ENCODE data around the gene EPHB3. TPM values are rescaled to one million over a fixed set of nuclear protein-coding genes. Genes with fewer than 3 reads are reported as not detected.

Gene EPHB3
- total RNA-seq, 1 donor from 2014 or later, result 0.07 TPM

GRCh38 chr3:184563941-184564684, 2.5 kb downstream of the EPHB3 start:
- Mint-ChIP-seq H3K27me3 (peaks cover 24% of the 10 kb centered on the region), H3K4me3 (no peak overlapping the region), H3K4me1 (peaks cover 20% of the 10 kb centered on the region), H3K36me3 (ENCODE audit: low read depth) (no peaks in the 10 kb centered on the region), H3K27ac (no peak overlapping the region), H3K9me3 (no peaks in the 10 kb centered on the region)
- CTCF ChIA-PET, result no interaction called here
- intact Hi-C loops (cut with micrococcal nuclease), result no loop called here
- TF ChIP-seq, protein P1, sequence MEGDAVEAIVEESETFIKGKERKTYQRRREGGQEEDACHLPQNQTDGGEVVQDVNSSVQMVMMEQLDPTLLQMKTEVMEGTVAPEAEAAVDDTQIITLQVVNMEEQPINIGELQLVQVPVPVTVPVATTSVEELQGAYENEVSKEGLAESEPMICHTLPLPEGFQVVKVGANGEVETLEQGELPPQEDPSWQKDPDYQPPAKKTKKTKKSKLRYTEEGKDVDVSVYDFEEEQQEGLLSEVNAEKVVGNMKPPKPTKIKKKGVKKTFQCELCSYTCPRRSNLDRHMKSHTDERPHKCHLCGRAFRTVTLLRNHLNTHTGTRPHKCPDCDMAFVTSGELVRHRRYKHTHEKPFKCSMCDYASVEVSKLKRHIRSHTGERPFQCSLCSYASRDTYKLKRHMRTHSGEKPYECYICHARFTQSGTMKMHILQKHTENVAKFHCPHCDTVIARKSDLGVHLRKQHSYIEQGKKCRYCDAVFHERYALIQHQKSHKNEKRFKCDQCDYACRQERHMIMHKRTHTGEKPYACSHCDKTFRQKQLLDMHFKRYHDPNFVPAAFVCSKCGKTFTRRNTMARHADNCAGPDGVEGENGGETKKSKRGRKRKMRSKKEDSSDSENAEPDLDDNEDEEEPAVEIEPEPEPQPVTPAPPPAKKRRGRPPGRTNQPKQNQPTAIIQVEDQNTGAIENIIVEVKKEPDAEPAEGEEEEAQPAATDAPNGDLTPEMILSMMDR (IDR thresholded peaks at IDR 0.05), result no peak
- ATAC-seq (ENCODE audit: low read depth), result no peak
- POLR2A ChIA-PET, result no interaction called here
- DNase-seq, result no peak

GRCh38 chr3:184564685-184565385, 3.2 kb downstream of the EPHB3 start:
- Mint-ChIP-seq H3K36me3 (ENCODE audit: low read depth) (no peaks in the 10 kb centered on the region), H3K4me3 (no peak overlapping the region), H3K27me3 (peaks cover 25% of the 10 kb centered on the region), H3K4me1 (peaks cover 23% of the 10 kb centered on the region), H3K9me3 (no peaks in the 10 kb centered on the region), H3K27ac (no peak overlapping the region)
- DNase-seq (no peak), ATAC-seq (ENCODE audit: low read depth) (no peak)
- intact Hi-C loops (cut with micrococcal nuclease), result no loop called here
- ChIA-PET POLR2A (no interaction called here), CTCF (no interaction called here)
- TF ChIP-seq, protein P1 (IDR thresholded peaks at IDR 0.05), result no peak

DNA sequence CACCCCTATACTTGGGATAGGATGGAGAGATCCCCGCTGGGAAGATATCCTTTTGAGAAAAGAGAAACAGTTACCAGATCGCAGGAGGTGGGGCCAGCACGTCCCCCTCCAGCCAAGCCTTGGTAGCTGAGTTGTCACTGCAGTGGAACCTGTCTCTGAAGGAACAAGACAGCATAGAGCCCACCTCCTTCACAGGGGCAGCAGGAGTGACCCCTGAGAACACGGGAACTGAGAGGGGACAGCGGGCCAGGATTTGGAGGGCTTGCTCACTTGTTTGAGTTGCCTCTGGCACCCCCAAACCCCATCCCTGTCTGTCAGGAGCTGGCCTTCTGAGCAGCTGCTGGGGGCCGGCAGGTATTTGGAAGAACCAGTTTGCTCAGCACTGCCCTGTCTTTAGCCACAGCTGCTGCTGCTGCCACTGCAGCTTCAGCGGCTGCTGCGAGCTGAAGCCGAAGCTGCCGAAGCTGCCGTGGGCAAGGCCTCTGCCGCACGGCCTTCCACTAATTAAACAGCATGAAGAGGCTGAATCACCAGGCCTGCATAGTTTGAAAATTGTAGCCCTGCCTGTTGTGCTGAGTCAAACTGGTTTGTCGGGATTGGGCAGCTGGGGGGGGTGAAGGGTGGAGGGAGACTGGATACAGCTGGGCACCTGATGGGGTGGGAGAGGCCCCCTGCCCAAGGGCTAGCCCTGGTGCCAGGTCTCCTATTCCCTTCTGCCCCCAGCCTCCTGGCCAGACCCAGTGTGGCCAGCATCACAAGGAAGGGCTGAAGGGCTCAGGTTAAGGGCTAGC, 4.0 kb downstream of the EPHB3 start:
- POLR2A ChIA-PET, result no interaction called here
- ATAC-seq (ENCODE audit: low read depth) (no peak), DNase-seq (no peak)
- Mint-ChIP-seq H3K4me1 (peaks cover 19% of the 10 kb centered on the region), H3K9me3 (no peaks in the 10 kb centered on the region), H3K4me3 (no peak overlapping the region), H3K36me3 (ENCODE audit: low read depth) (no peaks in the 10 kb centered on the region), H3K27me3 (peaks cover 25% of the 10 kb centered on the region), H3K27ac (no peak overlapping the region)
- intact Hi-C loops (cut with micrococcal nuclease), result no loop called here
- TF ChIP-seq, protein P1 (IDR thresholded peaks at IDR 0.05), result no peak
- CTCF ChIA-PET, result no interaction called here

DNA sequence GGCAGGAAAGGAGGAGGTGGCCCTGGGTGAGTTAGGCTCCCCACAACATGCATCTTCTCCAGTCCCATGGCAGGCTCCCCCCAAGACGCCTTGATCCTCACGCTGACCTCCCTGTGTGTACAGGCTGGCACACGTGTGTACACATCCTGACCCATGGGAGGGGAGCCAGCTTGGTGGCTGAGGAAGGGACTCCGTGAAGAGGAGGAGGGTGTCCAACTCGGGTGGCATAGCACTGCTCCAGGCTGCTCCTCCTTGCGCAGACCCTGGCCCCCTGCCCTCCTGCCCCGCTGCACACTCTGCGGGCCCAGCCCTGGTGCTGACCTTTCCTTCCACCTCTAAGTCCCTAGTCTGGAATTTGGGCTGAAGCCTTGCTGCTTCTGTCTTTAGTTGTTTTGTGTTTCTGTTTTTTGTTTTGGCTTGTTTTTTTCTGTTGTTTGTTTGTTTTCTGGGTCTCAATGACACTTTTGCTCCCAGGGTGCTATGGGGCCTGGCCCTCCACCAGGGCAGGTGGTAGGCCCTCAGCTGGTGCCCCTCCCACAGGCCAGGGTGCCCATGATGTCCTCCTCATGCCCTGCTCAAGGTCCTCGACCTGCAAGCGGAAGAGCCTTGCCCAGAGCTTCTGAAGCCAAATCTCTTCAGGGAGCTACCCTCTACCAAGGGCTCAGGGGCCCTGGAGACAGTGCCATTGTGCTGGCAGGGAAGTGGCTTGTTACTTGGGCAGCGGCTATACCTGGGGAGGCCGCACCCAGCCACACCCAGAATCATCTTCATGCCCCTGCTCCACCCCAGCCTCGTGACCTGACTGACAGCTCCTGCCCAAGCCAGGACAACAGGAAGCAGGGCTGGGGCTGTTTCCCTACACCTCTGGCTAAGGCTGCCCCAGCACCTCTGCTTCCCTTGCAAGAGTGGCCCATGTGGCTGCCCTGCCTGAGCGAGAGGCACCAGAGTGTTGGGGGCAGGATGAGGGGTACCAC, 5.1 kb downstream of the EPHB3 start:
- ATAC-seq (ENCODE audit: low read depth), result no peak
- peaks cover 27% of the 10 kb centered on the region for H3K27me3 Mint-ChIP-seq
- POLR2A ChIA-PET, result no interaction called here
- H3K4me1 Mint-ChIP-seq, result peaks cover 8% of the 10 kb centered on the region
- DNase-seq, result no peak
- no peak overlapping the region for H3K27ac Mint-ChIP-seq
- CTCF ChIA-PET, result no interaction called here
- no peak overlapping the region for H3K4me3 Mint-ChIP-seq
- intact Hi-C loops (cut with micrococcal nuclease), result no loop called here
- no peaks in the 10 kb centered on the region for H3K36me3 Mint-ChIP-seq (ENCODE audit: low read depth)
- TF ChIP-seq, protein P1 (IDR thresholded peaks at IDR 0.05), result no peak
- no peaks in the 10 kb centered on the region for H3K9me3 Mint-ChIP-seq
